Measurements from ENCODE around the gene CDS2. TPM values are rescaled to one million over a fixed set of nuclear protein-coding genes. Genes with fewer than 3 reads are reported as not detected.

CDS2 gene
- total and polyA plus RNA-seq, 8 donors, result 2.1 to 88.1 (median 14.7) TPM

DNA sequence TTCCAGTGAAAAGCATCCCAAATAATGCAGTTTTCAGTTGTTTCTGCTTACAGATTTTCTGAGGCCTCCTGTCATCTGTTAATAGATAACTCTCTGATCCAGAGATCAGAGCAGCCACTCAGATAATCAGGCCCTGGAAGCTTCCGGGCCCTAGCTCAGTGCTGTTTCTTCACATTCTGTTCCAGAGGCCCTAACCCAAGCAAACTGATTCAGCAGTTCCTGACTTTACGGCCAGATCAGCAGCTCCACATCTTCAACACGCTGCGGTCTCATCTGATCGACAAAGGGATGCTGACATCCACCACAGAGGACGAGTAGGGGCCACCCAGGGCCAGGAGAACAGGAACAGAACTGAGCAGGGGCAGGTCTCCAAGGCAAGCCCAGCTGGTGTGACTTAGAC lies 63.1 kb downstream of the CDS2 start:
- no peak for DNase-seq
- H3K36me3 ChIP-seq, result peaks cover 32 to 89% (median 82%) of the 10 kb centered on the region in 4 donors
- H3K27ac ChIP-seq, result no peak overlapping the region
- H3K4me1 ChIP-seq, result peaks cover 0 to 10% (median 7%) of the 10 kb centered on the region in 4 donors
- no peaks in the 10 kb centered on the region for H3K27me3 ChIP-seq
- H3K9me3 ChIP-seq, result no peaks in the 10 kb centered on the region
- WGBS, 5 donors, result 89 to 93% (median 92%) methylated on average over 6 of the region's 6 CpGs
- TF ChIP-seq, protein P1, sequence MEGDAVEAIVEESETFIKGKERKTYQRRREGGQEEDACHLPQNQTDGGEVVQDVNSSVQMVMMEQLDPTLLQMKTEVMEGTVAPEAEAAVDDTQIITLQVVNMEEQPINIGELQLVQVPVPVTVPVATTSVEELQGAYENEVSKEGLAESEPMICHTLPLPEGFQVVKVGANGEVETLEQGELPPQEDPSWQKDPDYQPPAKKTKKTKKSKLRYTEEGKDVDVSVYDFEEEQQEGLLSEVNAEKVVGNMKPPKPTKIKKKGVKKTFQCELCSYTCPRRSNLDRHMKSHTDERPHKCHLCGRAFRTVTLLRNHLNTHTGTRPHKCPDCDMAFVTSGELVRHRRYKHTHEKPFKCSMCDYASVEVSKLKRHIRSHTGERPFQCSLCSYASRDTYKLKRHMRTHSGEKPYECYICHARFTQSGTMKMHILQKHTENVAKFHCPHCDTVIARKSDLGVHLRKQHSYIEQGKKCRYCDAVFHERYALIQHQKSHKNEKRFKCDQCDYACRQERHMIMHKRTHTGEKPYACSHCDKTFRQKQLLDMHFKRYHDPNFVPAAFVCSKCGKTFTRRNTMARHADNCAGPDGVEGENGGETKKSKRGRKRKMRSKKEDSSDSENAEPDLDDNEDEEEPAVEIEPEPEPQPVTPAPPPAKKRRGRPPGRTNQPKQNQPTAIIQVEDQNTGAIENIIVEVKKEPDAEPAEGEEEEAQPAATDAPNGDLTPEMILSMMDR (IDR thresholded peaks at IDR 0.05), result no peak
- no peak overlapping the region for H3K4me3 ChIP-seq
- intact Hi-C loops (cut with DNase I; ENCODE audit: low total_unique reads), result loop anchor here (5.0 kb wide), 1 partner anchor 63 kb away; the partner anchor contains the start of gene CDS2

DNA sequence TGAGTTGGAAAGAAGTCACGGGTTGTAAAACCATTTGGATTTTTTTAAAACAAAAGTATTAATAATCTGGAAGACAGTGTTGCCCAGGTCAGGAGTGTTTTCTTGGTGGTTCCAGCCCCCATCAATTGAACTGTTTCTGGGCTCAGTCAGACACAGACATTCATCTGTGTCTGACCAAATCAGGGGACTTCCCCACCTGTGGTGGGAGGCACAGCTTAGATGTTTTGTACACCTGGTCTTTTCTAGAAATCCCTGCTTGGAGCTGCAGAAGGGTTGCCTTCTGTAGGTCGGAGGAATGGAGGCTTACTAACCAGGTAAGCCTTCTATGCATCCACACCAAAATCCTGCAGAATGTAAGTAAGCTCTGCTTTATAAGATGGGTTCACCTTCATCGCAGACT lies 63.6 kb downstream of the CDS2 start:
- Histone ChIP-seq H3K36me3 (peaks cover 31 to 89% (median 83%) of the 10 kb centered on the region in 4 donors), H3K4me1 (peaks cover 0 to 10% (median 7%) of the 10 kb centered on the region in 4 donors), H3K9me3 (no peaks in the 10 kb centered on the region), H3K27me3 (no peaks in the 10 kb centered on the region), H3K4me3 (no peak overlapping the region), H3K27ac (no peak overlapping the region)
- TF ChIP-seq POLR2A (IDR thresholded peaks at IDR 0.05) (no peak), POLR2AphosphoS5 (IDR thresholded peaks at IDR 0.05) (no peak), EP300 (IDR thresholded peaks at IDR 0.05) (no peak)
- TF ChIP-seq, protein P1 (IDR thresholded peaks at IDR 0.05), result no peak
- WGBS, 5 donors, result 85 to 92% (median 89%) methylated on average over 3 of the region's 3 CpGs
- intact Hi-C loops (cut with DNase I; ENCODE audit: low total_unique reads), result loop anchor here (5.0 kb wide), 1 partner anchor 63 kb away; the partner anchor contains the start of gene CDS2
- DNase-seq, result no peak

GRCh38 chr20:5191829-5192569 lies 65.2 kb downstream of the CDS2 start:
- H3K36me3 ChIP-seq, result peaks cover 17 to 89% (median 78%) of the 10 kb centered on the region in 4 donors
- TF ChIP-seq POLR2A (IDR thresholded peaks at IDR 0.05) (no peak), POLR2AphosphoS5 (IDR thresholded peaks at IDR 0.05) (peak in 1 of 3 donors; percentile 56)
- TF ChIP-seq, protein P1 (IDR thresholded peaks at IDR 0.05), result peak in 5 of 7 experiments; percentile 54 to 87 (median 77)
- 36 to 47% (median 41%) methylated on average over 8 to 9 of the region's 9 CpGs for WGBS, 5 donors
- no peaks in the 10 kb centered on the region for H3K9me3 ChIP-seq
- peak overlapping the region in 4 of 5 donors; percentile 22 to 75 (median 54) for H3K27ac ChIP-seq
- intact Hi-C loops (cut with DNase I; ENCODE audit: low total_unique reads), result loop anchor here (5.0 kb wide), 1 partner anchor 65 kb away; the partner anchor contains the start of gene CDS2
- no peak overlapping the region for H3K4me3 ChIP-seq
- no peaks in the 10 kb centered on the region for H3K27me3 ChIP-seq
- peak; percentile 34 to 90 for DNase-seq
- peaks cover 0 to 10% (median 7%) of the 10 kb centered on the region in 4 donors for H3K4me1 ChIP-seq

GRCh38 chr20:5192570-5193431 lies 66.0 kb downstream of the CDS2 start:
- H3K9me3 ChIP-seq, result no peaks in the 10 kb centered on the region
- WGBS, 5 donors, result 58 to 69% (median 66%) methylated on average over 9 of the region's 9 CpGs
- peaks cover 17 to 89% (median 77%) of the 10 kb centered on the region in 4 donors for H3K36me3 ChIP-seq
- DNase-seq, result no peak
- H3K27ac ChIP-seq, result peak overlapping the region in 1 of 5 donors; percentile 38
- intact Hi-C loops (cut with DNase I; ENCODE audit: low total_unique reads), result loop anchor here (5.0 kb wide), 1 partner anchor 66 kb away; the partner anchor contains the start of gene CDS2
- peaks cover 0 to 10% (median 7%) of the 10 kb centered on the region in 4 donors for H3K4me1 ChIP-seq
- TF ChIP-seq, protein P1 (IDR thresholded peaks at IDR 0.05), result no peak
- TF ChIP-seq POLR2A (IDR thresholded peaks at IDR 0.05) (no peak), EP300 (IDR thresholded peaks at IDR 0.05) (no peak), POLR2AphosphoS5 (IDR thresholded peaks at IDR 0.05) (no peak)
- H3K4me3 ChIP-seq, result no peak overlapping the region
- H3K27me3 ChIP-seq, result no peaks in the 10 kb centered on the region

Data from stomach (tissue), 9 donors.